ENCODE results near the gene SEMA5A. TPM values are rescaled to one million over a fixed set of nuclear protein-coding genes. Genes with fewer than 3 reads are reported as not detected.

The SEMA5A gene
- total RNA-seq, 1 donor from 2014 or later, result 31.1 TPM

DNA sequence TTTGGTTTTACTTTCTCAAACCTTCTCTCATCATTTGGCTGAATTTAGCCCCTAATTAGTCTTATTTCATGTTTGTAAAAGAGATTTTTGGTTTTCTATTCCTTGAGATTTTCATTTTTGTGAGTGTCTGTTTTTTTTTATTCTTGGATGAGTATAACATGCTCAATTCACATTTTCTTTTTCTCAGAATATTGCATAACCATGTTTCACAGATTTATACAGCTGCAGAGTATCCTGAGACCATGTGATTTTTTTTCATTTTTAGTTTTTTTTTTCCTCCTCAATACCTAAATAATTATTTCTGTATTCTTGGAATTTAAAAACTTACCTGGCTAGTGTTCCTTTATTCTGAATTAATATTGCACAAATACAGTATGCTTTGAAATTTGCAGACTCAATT is 361.9 kb downstream of the SEMA5A start:
- Mint-ChIP-seq H3K4me3 (ENCODE audit: unreplicated experiment) (no peak overlapping the region), H3K4me1 (ENCODE audit: unreplicated experiment) (no peaks in the 10 kb centered on the region), H3K27ac (ENCODE audit: unreplicated experiment) (no peak overlapping the region), H3K27me3 (ENCODE audit: unreplicated experiment) (peaks cover 7% of the 10 kb centered on the region), H3K36me3 (ENCODE audit: low read depth, unreplicated experiment) (no peaks in the 10 kb centered on the region), H3K9me3 (ENCODE audit: unreplicated experiment) (no peaks in the 10 kb centered on the region)
- no peak for DNase-seq (ENCODE audit: low spot score)
- TF ChIP-seq, protein P1, sequence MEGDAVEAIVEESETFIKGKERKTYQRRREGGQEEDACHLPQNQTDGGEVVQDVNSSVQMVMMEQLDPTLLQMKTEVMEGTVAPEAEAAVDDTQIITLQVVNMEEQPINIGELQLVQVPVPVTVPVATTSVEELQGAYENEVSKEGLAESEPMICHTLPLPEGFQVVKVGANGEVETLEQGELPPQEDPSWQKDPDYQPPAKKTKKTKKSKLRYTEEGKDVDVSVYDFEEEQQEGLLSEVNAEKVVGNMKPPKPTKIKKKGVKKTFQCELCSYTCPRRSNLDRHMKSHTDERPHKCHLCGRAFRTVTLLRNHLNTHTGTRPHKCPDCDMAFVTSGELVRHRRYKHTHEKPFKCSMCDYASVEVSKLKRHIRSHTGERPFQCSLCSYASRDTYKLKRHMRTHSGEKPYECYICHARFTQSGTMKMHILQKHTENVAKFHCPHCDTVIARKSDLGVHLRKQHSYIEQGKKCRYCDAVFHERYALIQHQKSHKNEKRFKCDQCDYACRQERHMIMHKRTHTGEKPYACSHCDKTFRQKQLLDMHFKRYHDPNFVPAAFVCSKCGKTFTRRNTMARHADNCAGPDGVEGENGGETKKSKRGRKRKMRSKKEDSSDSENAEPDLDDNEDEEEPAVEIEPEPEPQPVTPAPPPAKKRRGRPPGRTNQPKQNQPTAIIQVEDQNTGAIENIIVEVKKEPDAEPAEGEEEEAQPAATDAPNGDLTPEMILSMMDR (IDR thresholded peaks at IDR 0.05; ENCODE audit: unreplicated experiment), result no peak

DNA sequence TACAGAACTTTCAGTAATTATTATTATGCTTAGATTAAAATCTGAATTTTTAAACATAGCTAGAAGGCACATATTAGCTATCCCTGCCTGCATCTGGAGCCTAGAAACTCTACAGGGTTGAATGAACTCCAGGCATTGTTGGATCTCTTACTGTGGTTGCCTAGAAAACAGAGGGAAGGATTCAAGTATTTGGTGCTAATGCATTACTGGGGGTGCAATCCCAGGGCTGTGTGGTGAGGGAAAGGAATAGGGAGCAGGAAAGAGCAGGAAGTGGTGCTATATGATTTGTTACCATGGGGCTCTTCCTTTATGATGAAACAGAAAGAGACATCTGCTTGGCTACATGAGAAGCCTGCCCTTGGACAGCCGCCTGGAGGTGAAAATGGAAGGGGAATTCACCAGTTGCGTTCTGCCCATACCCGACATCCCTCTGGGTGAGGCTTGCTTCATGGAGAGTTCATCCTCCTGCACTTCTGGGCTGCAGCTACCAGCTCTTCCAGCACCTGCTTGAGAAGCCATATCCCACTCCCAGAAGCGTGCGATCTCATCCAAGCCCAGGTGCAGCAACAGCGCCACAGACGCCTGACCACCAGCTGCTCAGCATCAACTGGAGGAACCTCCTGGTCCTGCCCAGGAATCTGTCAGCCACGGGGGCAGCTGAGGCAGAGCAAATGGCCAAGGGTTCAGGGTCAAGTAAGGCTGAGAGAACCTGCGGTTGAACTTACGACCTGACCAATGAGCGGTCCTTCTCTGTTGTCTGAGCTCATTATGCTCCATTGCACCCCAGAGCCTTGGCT is 362.8 kb downstream of the SEMA5A start:
- Mint-ChIP-seq H3K9me3 (ENCODE audit: unreplicated experiment) (no peaks in the 10 kb centered on the region), H3K4me3 (ENCODE audit: unreplicated experiment) (no peak overlapping the region), H3K27me3 (ENCODE audit: unreplicated experiment) (peaks cover 5% of the 10 kb centered on the region), H3K27ac (ENCODE audit: unreplicated experiment) (no peak overlapping the region), H3K36me3 (ENCODE audit: low read depth, unreplicated experiment) (no peaks in the 10 kb centered on the region), H3K4me1 (ENCODE audit: unreplicated experiment) (no peaks in the 10 kb centered on the region)
- TF ChIP-seq, protein P1 (IDR thresholded peaks at IDR 0.05; ENCODE audit: unreplicated experiment), result no peak
- no peak for DNase-seq (ENCODE audit: low spot score)

DNA sequence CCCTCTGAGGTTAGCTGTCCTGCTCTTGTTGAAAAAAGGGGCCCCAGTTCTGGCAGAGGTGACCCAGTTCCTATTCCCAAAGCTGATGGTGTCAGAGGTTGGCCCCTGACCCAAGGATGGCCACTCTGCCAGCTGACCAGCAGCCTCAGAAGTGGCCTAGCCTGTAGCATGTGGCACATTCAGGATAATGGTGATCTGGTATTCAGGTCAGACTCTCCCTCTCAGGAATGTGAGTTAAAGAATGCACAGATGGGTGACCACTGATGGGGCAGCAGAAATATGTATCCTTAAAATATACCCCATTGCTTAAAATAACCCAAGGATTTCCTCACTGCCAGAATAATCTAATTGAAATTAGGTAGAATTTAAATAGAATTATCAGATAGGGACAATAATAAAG is 369.2 kb downstream of the SEMA5A start:
- H3K4me1 Mint-ChIP-seq (ENCODE audit: unreplicated experiment), result no peaks in the 10 kb centered on the region
- TF ChIP-seq, protein P1 (IDR thresholded peaks at IDR 0.05; ENCODE audit: unreplicated experiment), result no peak
- H3K27ac Mint-ChIP-seq (ENCODE audit: unreplicated experiment), result no peak overlapping the region
- no peaks in the 10 kb centered on the region for H3K27me3 Mint-ChIP-seq (ENCODE audit: unreplicated experiment)
- H3K4me3 Mint-ChIP-seq (ENCODE audit: unreplicated experiment), result no peak overlapping the region
- DNase-seq (ENCODE audit: low spot score), result no peak
- H3K9me3 Mint-ChIP-seq (ENCODE audit: unreplicated experiment), result no peaks in the 10 kb centered on the region
- H3K36me3 Mint-ChIP-seq (ENCODE audit: low read depth, unreplicated experiment), result no peaks in the 10 kb centered on the region

DNA sequence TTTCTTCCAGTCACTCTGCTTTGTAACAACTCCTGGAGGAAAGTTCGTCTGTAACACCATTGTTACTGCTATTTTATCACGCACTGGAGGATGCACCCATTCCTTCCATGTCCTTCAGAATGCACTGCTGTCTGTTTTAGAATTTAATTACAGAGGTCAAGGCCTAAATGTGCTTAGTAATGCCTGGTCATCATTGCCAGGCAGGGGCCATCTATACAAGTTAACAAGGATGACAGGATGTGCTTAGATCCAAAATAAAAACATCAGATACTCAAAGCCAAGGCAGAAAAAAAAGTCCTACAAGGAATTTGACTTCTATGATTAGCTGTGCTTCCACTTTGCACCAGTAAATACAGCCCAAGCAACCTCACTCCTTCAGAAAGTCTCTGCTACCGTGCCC is 371.4 kb downstream of the SEMA5A start:
- Mint-ChIP-seq H3K27me3 (ENCODE audit: unreplicated experiment) (no peaks in the 10 kb centered on the region), H3K27ac (ENCODE audit: unreplicated experiment) (no peak overlapping the region), H3K36me3 (ENCODE audit: low read depth, unreplicated experiment) (no peaks in the 10 kb centered on the region), H3K4me3 (ENCODE audit: unreplicated experiment) (no peak overlapping the region), H3K9me3 (ENCODE audit: unreplicated experiment) (no peaks in the 10 kb centered on the region), H3K4me1 (ENCODE audit: unreplicated experiment) (no peaks in the 10 kb centered on the region)
- TF ChIP-seq, protein P1 (IDR thresholded peaks at IDR 0.05; ENCODE audit: unreplicated experiment), result no peak
- no peak for DNase-seq (ENCODE audit: low spot score)

DNA sequence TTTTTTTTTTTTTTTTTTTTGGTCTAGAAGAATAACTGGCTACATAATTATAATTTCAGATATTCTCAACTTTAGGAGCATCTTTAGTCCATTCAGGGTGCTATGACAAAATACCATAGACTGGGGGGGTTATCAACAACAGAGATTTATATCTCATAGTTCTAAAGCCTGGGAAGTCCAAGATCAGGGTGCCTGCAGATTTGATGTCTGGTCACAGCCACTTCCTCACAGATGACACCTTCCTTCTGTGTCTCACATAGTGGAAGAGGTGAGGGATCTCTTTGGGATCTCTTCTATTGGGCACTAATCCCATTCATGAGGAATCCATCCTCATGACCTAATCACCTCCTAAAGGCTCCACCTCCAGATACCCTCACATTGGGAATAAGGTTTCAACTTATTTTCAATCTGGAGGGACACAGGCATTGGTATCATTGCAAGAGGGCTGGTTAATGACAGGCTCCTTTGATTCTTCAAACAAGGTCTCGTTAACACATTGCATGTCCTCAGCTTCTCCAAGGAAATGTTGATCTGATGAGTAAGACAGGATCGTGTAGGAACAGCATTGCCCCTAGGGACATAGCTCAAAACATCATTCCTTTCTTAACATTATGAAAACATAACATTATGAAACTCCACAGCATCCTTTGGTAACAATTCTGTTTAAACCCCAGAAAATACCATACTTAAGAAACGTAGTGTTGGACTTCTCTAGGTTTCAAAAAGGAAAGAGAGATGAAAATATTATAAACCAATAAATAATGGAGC is 372.4 kb downstream of the SEMA5A start:
- H3K4me1 Mint-ChIP-seq (ENCODE audit: unreplicated experiment), result no peaks in the 10 kb centered on the region
- H3K36me3 Mint-ChIP-seq (ENCODE audit: low read depth, unreplicated experiment), result no peaks in the 10 kb centered on the region
- DNase-seq (ENCODE audit: low spot score), result no peak
- TF ChIP-seq, protein P1 (IDR thresholded peaks at IDR 0.05; ENCODE audit: unreplicated experiment), result no peak
- no peaks in the 10 kb centered on the region for H3K9me3 Mint-ChIP-seq (ENCODE audit: unreplicated experiment)
- H3K27ac Mint-ChIP-seq (ENCODE audit: unreplicated experiment), result no peak overlapping the region
- no peak overlapping the region for H3K4me3 Mint-ChIP-seq (ENCODE audit: unreplicated experiment)
- no peaks in the 10 kb centered on the region for H3K27me3 Mint-ChIP-seq (ENCODE audit: unreplicated experiment)
